B cell (primary cell): ENCODE measurements around the gene SPA17. TPM values are rescaled to one million over a fixed set of nuclear protein-coding genes. Genes with fewer than 3 reads are reported as not detected.

ENCODE experiments used
- ATAC-seq: fragments of 200-7000 bp; cut with Tn5 transposase; one replicate; pipeline ENCODE4 v1.10.0; 2021; ENCODE audit warnings: low read depth, mild to moderate bottlenecking, moderate number of reproducible peaks, moderate library complexity
- CTCF ChIA-PET: fragments of 350-600 bp; sonication (Branson Sonifier 250); formaldehyde crosslinking; loops from one replicate; lab custom pipeline; 2021; ENCODE audit warnings: antibody characterized with exemption, inconsistent platforms; lab: Charles Lee
- POLR2A ChIA-PET: fragments of 350-600 bp; sonication (Branson Sonifier 250); formaldehyde crosslinking; loops from one replicate; lab custom pipeline; 2021; ENCODE audit warnings: antibody characterized with exemption; lab: Charles Lee
- DNase-seq: peaks from one replicate; pipeline ENCODE4 v3.0.0; 2013
- H2AFZ ChIP-seq: 2 replicates; pipeline ENCODE4 v1.6.1; 2012; ENCODE audit warnings: mild to moderate bottlenecking, low read depth, low read length; ENCODE audit not compliant: insufficient read depth, poor library complexity, severe bottlenecking
- H3K27ac ChIP-seq, 2 donors: 1 replicate in 1 of 2; 2 replicates in 1 of 2; pipeline ENCODE4 v1.5.1; 2012 to 2013; ENCODE audit warnings: low read length in 2 of 2, mild to moderate bottlenecking in 2 of 2, moderate library complexity in 1 of 2
- H3K27me3 ChIP-seq, 4 experiments: fragments of 200-600 bp in 1 of 4; sonication (generic) in 1 of 4; replicated peaks in 1 of 4; 1 replicate in 2 of 4; 2 replicates in 2 of 4; pipeline versions ENCODE4 v1.6.1 to v1.7.0; 2013 to 2016; ENCODE audit warnings: low read length in 3 of 4, mild to moderate bottlenecking in 2 of 4, mixed read lengths in 1 of 4, moderate library complexity in 1 of 4; ENCODE audit not compliant: insufficient read depth in 4 of 4, control insufficient read depth in 3 of 4; ENCODE audit errors: control extremely low read depth in 1 of 4
- H3K36me3 ChIP-seq, 2 experiments: replicated peaks in 1 of 2; 1 replicate in 1 of 2; 2 replicates in 1 of 2; pipeline versions ENCODE4 v1.6.1 to v1.7.1; 2013; ENCODE audit warnings: low read length in 1 of 2; ENCODE audit not compliant: insufficient read depth in 2 of 2, control insufficient read depth in 1 of 2; ENCODE audit errors: control extremely low read depth in 1 of 2, extremely low read depth in 1 of 2
- H3K4me1 ChIP-seq, 2 donors: fragments of 200-600 bp in 1 of 2; sonication (generic) in 1 of 2; 1 replicate in 1 of 2; 2 replicates in 1 of 2; pipeline versions ENCODE4 v1.5.1 to v1.6.1; 2013 to 2017; ENCODE audit warnings: low read length in 2 of 2; ENCODE audit not compliant: control insufficient read depth in 2 of 2, insufficient read depth in 2 of 2
- H3K4me2 ChIP-seq: replicated peaks from 2 replicates; pipeline ENCODE3; 2012; ENCODE audit warnings: mild to moderate bottlenecking, low read depth, low read length; ENCODE audit not compliant: poor library complexity, severe bottlenecking
- H3K4me3 ChIP-seq, 5 experiments: fragments of 200-600 bp in 1 of 5; sonication (generic) in 1 of 5; 1 replicate in 3 of 5; 2 replicates in 2 of 5; pipeline versions ENCODE4 v1.5.1 to v1.7.0; 2011 to 2016; ENCODE audit warnings: low read length in 4 of 5, mild to moderate bottlenecking in 4 of 5, low read depth in 2 of 5, control low read depth in 1 of 5, moderate library complexity in 1 of 5; ENCODE audit not compliant: insufficient read depth in 1 of 5; ENCODE audit errors: control extremely low read depth in 1 of 5, extremely low read depth in 1 of 5
- H3K79me2 ChIP-seq: fragments of 200-600 bp; sonication (generic); one replicate; pipeline ENCODE4 v1.6.0; 2016; ENCODE audit warnings: low read length; ENCODE audit not compliant: control insufficient read depth, insufficient read depth
- H3K9ac ChIP-seq: fragments of 200-600 bp; sonication (generic); 2 replicates; pipeline ENCODE4 v1.6.1; 2017; ENCODE audit warnings: mild to moderate bottlenecking, low read length, moderate library complexity
- H3K9me3 ChIP-seq, 3 donors: one replicate each; pipeline versions ENCODE4 v1.6.1 to v1.7.1; 2013; ENCODE audit warnings: low read length in 2 of 3; ENCODE audit not compliant: control insufficient read depth in 2 of 3, insufficient read depth in 1 of 3; ENCODE audit errors: control extremely low read depth in 1 of 3
- H4K20me1 ChIP-seq: 2 replicates; pipeline ENCODE4 v1.6.0; 2012; ENCODE audit warnings: mild to moderate bottlenecking, low read length; ENCODE audit not compliant: insufficient read depth, control insufficient read depth, poor library complexity, severe bottlenecking
- H3K27ac Mint-ChIP-seq: one replicate; pipeline ENCODE4 v1.8.0; 2021; ENCODE audit warnings: mixed read lengths
- H3K27me3 Mint-ChIP-seq: one replicate; pipeline ENCODE4 v1.8.0; 2021; ENCODE audit warnings: mixed read lengths
- H3K4me1 Mint-ChIP-seq: one replicate; pipeline ENCODE4 v1.8.0; 2021; ENCODE audit warnings: mixed read lengths
- H3K4me3 Mint-ChIP-seq: one replicate; pipeline ENCODE4 v1.8.0; 2021; ENCODE audit warnings: mixed read lengths
- H3K9me3 Mint-ChIP-seq: one replicate; pipeline ENCODE4 v1.8.0; 2022; ENCODE audit warnings: mixed read lengths; ENCODE audit not compliant: insufficient read depth
- EZH2 ChIP-seq: IDR thresholded peaks from 2 replicates; pipeline ENCODE4 v1.6.1; 2012; ENCODE audit warnings: borderline replicate concordance, low read depth, mild to moderate bottlenecking, moderate library complexity, low read length; ENCODE audit not compliant: insufficient read depth, poor library complexity, severe bottlenecking
- WGBS: methylation state at CpG from one replicate; pipeline ENCODE4 v1.1.5; 2013; ENCODE audit warnings: missing lambda C conversion rate; ENCODE audit not compliant: insufficient coverage; 5-methylcytosine and 5-hydroxymethylcytosine counted together
- intact Hi-C: fragments of 100-400 bp; cut with micrococcal nuclease; formaldehyde crosslinking; loops from one replicate; pipeline ENCODE4 v1.10.0; 2022
- polyA plus RNA-seq: library from polyadenylated mRNA; depleted of rRNA; stranded (reverse); fragments of >200 nt; gene quantifications from 2 replicates; pipeline ENCODE4 v1.2.3, GENCODE V29; 2012
- total RNA-seq, 2 donors: library from RNA; stranded (reverse); fragments of 120-200 nt in 1 of 2; gene quantifications; 1 replicate in 1 of 2; 2 replicates in 1 of 2; pipeline versions ENCODE4 v1.2.3 to v1.2.4, GENCODE V29; 2013 to 2022
- TF ChIP-seq, protein P1 (sequence below): fragments of 200-600 bp; IDR thresholded peaks from one replicate; pipeline ENCODE4 v1.8.0; 2022; ENCODE audit warnings: antibody characterized with exemption, mild to moderate bottlenecking

Gene SPA17
- total and polyA plus RNA-seq, 2 donors (not counting 1 experiment from before 2014, with no cell fraction given): 0.21 to 0.76 TPM

DNA sequence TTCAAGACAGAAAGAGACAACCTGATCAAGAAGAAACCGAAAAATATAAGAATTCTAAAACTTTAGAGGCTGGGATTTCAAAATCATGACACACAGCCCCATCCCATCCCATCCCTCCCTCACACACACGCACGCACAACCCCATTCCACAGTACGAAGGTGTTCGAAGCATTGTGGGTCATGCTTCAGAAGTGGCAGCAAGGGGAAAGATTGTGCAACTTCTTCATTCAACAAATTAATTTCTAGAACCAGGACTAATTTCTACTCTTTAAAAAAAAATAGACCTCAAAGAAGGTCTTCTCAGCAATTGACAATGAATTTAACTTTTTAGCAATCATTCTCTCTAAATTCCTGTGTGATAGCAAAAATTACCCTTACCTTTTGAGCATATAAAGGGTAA, 867 bp downstream of the SPA17 start:
- H3K9me3 ChIP-seq: no peaks in the 10 kb centered on the region
- 100% methylated on average over 1 of the region's 5 CpGs for WGBS
- H3K9me3 Mint-ChIP-seq: no peaks in the 10 kb centered on the region
- peak overlapping the region; percentile 94 for H2AFZ ChIP-seq
- CTCF ChIA-PET: interaction anchor here (1.6 to 6.5 kb wide), 3 partner anchors 84 to 121 kb away, joined by 6 to 177 read pairs (median 36); partner anchors contain the start of genes ESAM and MSANTD2
- peak overlapping the region; percentile 96 for H3K27ac Mint-ChIP-seq
- H3K4me3 ChIP-seq: no peak overlapping the region
- H4K20me1 ChIP-seq: no peaks in the 10 kb centered on the region
- DNase-seq (no peak), ATAC-seq (no peak)
- peak overlapping the region; percentile 82 for H3K9ac ChIP-seq
- TF ChIP-seq, protein P1, sequence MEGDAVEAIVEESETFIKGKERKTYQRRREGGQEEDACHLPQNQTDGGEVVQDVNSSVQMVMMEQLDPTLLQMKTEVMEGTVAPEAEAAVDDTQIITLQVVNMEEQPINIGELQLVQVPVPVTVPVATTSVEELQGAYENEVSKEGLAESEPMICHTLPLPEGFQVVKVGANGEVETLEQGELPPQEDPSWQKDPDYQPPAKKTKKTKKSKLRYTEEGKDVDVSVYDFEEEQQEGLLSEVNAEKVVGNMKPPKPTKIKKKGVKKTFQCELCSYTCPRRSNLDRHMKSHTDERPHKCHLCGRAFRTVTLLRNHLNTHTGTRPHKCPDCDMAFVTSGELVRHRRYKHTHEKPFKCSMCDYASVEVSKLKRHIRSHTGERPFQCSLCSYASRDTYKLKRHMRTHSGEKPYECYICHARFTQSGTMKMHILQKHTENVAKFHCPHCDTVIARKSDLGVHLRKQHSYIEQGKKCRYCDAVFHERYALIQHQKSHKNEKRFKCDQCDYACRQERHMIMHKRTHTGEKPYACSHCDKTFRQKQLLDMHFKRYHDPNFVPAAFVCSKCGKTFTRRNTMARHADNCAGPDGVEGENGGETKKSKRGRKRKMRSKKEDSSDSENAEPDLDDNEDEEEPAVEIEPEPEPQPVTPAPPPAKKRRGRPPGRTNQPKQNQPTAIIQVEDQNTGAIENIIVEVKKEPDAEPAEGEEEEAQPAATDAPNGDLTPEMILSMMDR: no peak
- no peak for TF ChIP-seq EZH2
- H3K27me3 ChIP-seq: no peaks in the 10 kb centered on the region
- H3K27ac ChIP-seq: peak overlapping the region; percentile 73 to 90
- POLR2A ChIA-PET: interaction anchor here (0.7 kb wide), 1 partner anchor 64 kb away, joined by 4 read pairs; no protein-coding TSS in a partner anchor
- no peaks in the 10 kb centered on the region for H3K27me3 Mint-ChIP-seq
- H3K4me1 Mint-ChIP-seq: peaks cover 25% of the 10 kb centered on the region
- intact Hi-C loops: loop anchor here (1.0 to 5.0 kb wide), 2 partner anchors 53 kb away; no protein-coding TSS in a partner anchor
- peak overlapping the region; percentile 94 for H3K4me3 Mint-ChIP-seq
- H3K79me2 ChIP-seq: no peaks in the 10 kb centered on the region
- H3K36me3 ChIP-seq: no peaks in the 10 kb centered on the region
- H3K4me2 ChIP-seq: peak overlapping the region; percentile 96
- peaks cover 21 to 32% of the 10 kb centered on the region in 2 donors for H3K4me1 ChIP-seq

DNA sequence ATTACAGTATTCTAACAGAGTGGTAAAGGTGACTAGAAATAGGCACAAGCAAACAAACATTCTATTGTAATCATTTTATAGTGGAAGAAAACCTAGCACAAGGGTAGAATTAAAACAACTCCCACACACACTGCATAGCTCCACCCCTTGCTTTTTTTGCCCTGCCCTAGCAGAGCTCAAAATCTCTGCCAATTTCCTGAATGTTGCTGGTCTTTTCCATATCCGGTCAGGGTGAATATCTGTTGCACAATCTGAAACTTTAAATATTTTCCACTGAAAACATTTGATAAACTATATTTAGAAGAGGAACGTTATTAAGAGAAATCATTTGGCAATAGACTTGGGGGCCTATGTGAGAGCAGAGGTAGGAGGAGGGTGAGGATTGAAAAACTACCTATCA, 2.7 kb downstream of the SPA17 start:
- H3K36me3 ChIP-seq: no peaks in the 10 kb centered on the region
- Mint-ChIP-seq H3K4me1 (peaks cover 18% of the 10 kb centered on the region), H3K27ac (no peak overlapping the region), H3K9me3 (no peaks in the 10 kb centered on the region), H3K27me3 (no peaks in the 10 kb centered on the region), H3K4me3 (no peak overlapping the region)
- peaks cover 13 to 14% of the 10 kb centered on the region in 2 donors for H3K4me1 ChIP-seq
- no CpG with 5 or more reads among the region's 2 CpGs for WGBS
- intact Hi-C loops: no loop called here
- H4K20me1 ChIP-seq: no peaks in the 10 kb centered on the region
- no peak overlapping the region for H2AFZ ChIP-seq
- ATAC-seq (no peak), DNase-seq (no peak)
- no peak overlapping the region for H3K4me2 ChIP-seq
- CTCF ChIA-PET: interaction anchor here (1.2 to 1.7 kb wide), 2 partner anchors 70 to 87 kb away, joined by 3 read pairs; no protein-coding TSS in a partner anchor
- POLR2A ChIA-PET: no interaction called here
- no peaks in the 10 kb centered on the region for H3K79me2 ChIP-seq
- H3K27ac ChIP-seq: no peak overlapping the region
- H3K27me3 ChIP-seq: no peaks in the 10 kb centered on the region
- H3K4me3 ChIP-seq: no peak overlapping the region
- TF ChIP-seq, protein P1: no peak
- no peak for TF ChIP-seq EZH2
- H3K9ac ChIP-seq: no peak overlapping the region
- H3K9me3 ChIP-seq: no peaks in the 10 kb centered on the region
